Adrenal gland (tissue), 5 donors: Measurements from ENCODE around the gene RPTOR.

Source experiments
- CTCF ChIP-seq, 6 experiments: fragments of 450-650 bp in 4 of 6; fragments of 200-600 bp in 2 of 6; sonication (generic) in 1 of 6; IDR thresholded peaks; 1 replicate in 5 of 6; 2 replicates in 1 of 6; pipeline versions ENCODE4 v1.5.1 to v1.8.0; 2016 to 2021; ENCODE audit warnings: antibody characterized with exemption in 6 of 6, mild to moderate bottlenecking in 2 of 6, moderate library complexity in 1 of 6
- POLR2A ChIP-seq, 2 donors: fragments of 450-650 bp; IDR thresholded peaks; one replicate each; pipeline ENCODE4 v1.6.1; 2017; ENCODE audit warnings: antibody characterized with exemption in 2 of 2, mild to moderate bottlenecking in 2 of 2, moderate library complexity in 1 of 2
- donor health status: DM: no; HTN: no; CAD: no.

GRCh38 chr17:80499961-80500665 is 44.5 kb upstream of the RPTOR start:
- TF ChIP-seq CTCF (IDR thresholded peaks at IDR 0.05) (no peak), POLR2A (IDR thresholded peaks at IDR 0.05) (no peak)
